ENCODE data around the gene GON4L.

GON4L gene

GRCh38 chr1:155793213-155793612 is 63.8 kb downstream of the GON4L start:
- Histone ChIP-seq H4K8ac (ENCODE audit: low read length) (no peak overlapping the region), H3K4me2 (ENCODE audit: low read length, poor library complexity, severe bottlenecking) (no peak overlapping the region), H2AK5ac (ENCODE audit: low read length, severe bottlenecking) (no peak overlapping the region), H3K9ac (ENCODE audit: low read length) (no peak overlapping the region), H3K4me1 (ENCODE audit: control insufficient read depth, insufficient read depth, low read depth, low read length) (no peaks in the 10 kb centered on the region), H3K79me1 (replicated peaks; ENCODE audit: low read length, poor library complexity, severe bottlenecking) (peaks cover 3% of the 10 kb centered on the region), H2AFZ (ENCODE audit: low read depth, low read length) (no peak overlapping the region), H2BK120ac (ENCODE audit: low read depth, low read length) (no peak overlapping the region), H3K27me3 (ENCODE audit: control insufficient read depth in 1 of 2, insufficient read depth in 1 of 2, low read length in 2 of 2) (no peaks in the 10 kb centered on the region), H3K4me3 (ENCODE audit: insufficient read depth in 1 of 2, low read depth in 1 of 2, low read length in 2 of 2) (no peak overlapping the region), H2BK12ac (ENCODE audit: low read length in 2 of 2) (no peak overlapping the region), H3K14ac (ENCODE audit: low read length in 2 of 2) (no peak overlapping the region), H3K23ac (ENCODE audit: low read length in 2 of 2) (no peak overlapping the region), H3K36me3 (ENCODE audit: control insufficient read depth in 1 of 2, insufficient read depth in 2 of 2, low read depth in 1 of 2, low read length in 2 of 2) (peaks cover 21 to 60% of the 10 kb centered on the region in 2 experiments), H2BK5ac (ENCODE audit: low read depth, low read length, poor library complexity, severe bottlenecking) (no peak overlapping the region), H3K27ac (ENCODE audit: low read length, poor library complexity, severe bottlenecking) (no peak overlapping the region), H4K91ac (ENCODE audit: low read length) (no peak overlapping the region), H3K18ac (ENCODE audit: low read depth in 1 of 2, low read length in 2 of 2) (no peak overlapping the region), H3K4ac (ENCODE audit: low read depth in 1 of 2, low read length in 2 of 2) (no peak overlapping the region), H3K9me3 (ENCODE audit: control insufficient read depth, low read length) (no peaks in the 10 kb centered on the region), H2BK15ac (ENCODE audit: low read depth, poor library complexity, severe bottlenecking) (no peak overlapping the region)
- no CpG with 5 or more reads among the region's 1 CpG for WGBS
- no peak for DNase-seq

GRCh38 chr1:155777582-155777981 is 79.4 kb downstream of the GON4L start:
- Histone ChIP-seq H2BK15ac (ENCODE audit: low read depth, poor library complexity, severe bottlenecking) (no peak overlapping the region), H3K27me3 (ENCODE audit: control insufficient read depth in 1 of 2, insufficient read depth in 1 of 2, low read length in 2 of 2) (no peaks in the 10 kb centered on the region), H4K91ac (ENCODE audit: low read length) (no peak overlapping the region), H2BK120ac (ENCODE audit: low read depth, low read length) (no peak overlapping the region), H3K4me1 (ENCODE audit: control insufficient read depth, insufficient read depth, low read depth, low read length) (no peaks in the 10 kb centered on the region), H2AFZ (ENCODE audit: low read depth, low read length) (no peak overlapping the region), H3K79me1 (replicated peaks; ENCODE audit: low read length, poor library complexity, severe bottlenecking) (peaks cover 4% of the 10 kb centered on the region), H2AK5ac (ENCODE audit: low read length, severe bottlenecking) (no peak overlapping the region), H4K8ac (ENCODE audit: low read length) (no peak overlapping the region), H3K27ac (ENCODE audit: low read length, poor library complexity, severe bottlenecking) (no peak overlapping the region), H3K4ac (ENCODE audit: low read depth in 1 of 2, low read length in 2 of 2) (no peak overlapping the region), H3K9ac (ENCODE audit: low read length) (no peak overlapping the region), H3K23ac (ENCODE audit: low read length in 2 of 2) (no peak overlapping the region), H3K18ac (ENCODE audit: low read depth in 1 of 2, low read length in 2 of 2) (no peak overlapping the region), H2BK12ac (ENCODE audit: low read length in 2 of 2) (no peak overlapping the region), H3K9me3 (ENCODE audit: control insufficient read depth, low read length) (no peaks in the 10 kb centered on the region), H3K4me2 (ENCODE audit: low read length, poor library complexity, severe bottlenecking) (no peak overlapping the region), H3K4me3 (ENCODE audit: insufficient read depth in 1 of 2, low read depth in 1 of 2, low read length in 2 of 2) (no peak overlapping the region), H3K36me3 (ENCODE audit: control insufficient read depth in 1 of 2, insufficient read depth in 2 of 2, low read depth in 1 of 2, low read length in 2 of 2) (peaks cover 17 to 63% of the 10 kb centered on the region in 2 experiments), H2BK5ac (ENCODE audit: low read depth, low read length, poor library complexity, severe bottlenecking) (no peak overlapping the region), H3K14ac (ENCODE audit: low read length in 2 of 2) (no peak overlapping the region)
- WGBS = 94% methylated on average over 3 of the region's 3 CpGs
- no peak for DNase-seq

- H2AK5ac ChIP-seq (ENCODE audit: low read length, severe bottlenecking) = no peak overlapping the region
- DNase-seq = no peak
- no peaks in the 10 kb centered on the region for H3K4me1 ChIP-seq (ENCODE audit: control insufficient read depth, insufficient read depth, low read depth, low read length)
- H3K27me3 ChIP-seq (ENCODE audit: control insufficient read depth in 1 of 2, insufficient read depth in 1 of 2, low read length in 2 of 2) = no peaks in the 10 kb centered on the region
- no peak overlapping the region for H3K27ac ChIP-seq (ENCODE audit: low read length, poor library complexity, severe bottlenecking)
- peaks cover 4% of the 10 kb centered on the region for H3K79me1 ChIP-seq (replicated peaks; ENCODE audit: low read length, poor library complexity, severe bottlenecking)
- no peak overlapping the region for H3K18ac ChIP-seq (ENCODE audit: low read depth in 1 of 2, low read length in 2 of 2)
- no peak overlapping the region for H3K4ac ChIP-seq (ENCODE audit: low read depth in 1 of 2, low read length in 2 of 2)
- no peak overlapping the region for H4K91ac ChIP-seq (ENCODE audit: low read length)
- H3K23ac ChIP-seq (ENCODE audit: low read length in 2 of 2) = no peak overlapping the region
- H3K9me3 ChIP-seq (ENCODE audit: control insufficient read depth, low read length) = no peaks in the 10 kb centered on the region
- H2BK12ac ChIP-seq (ENCODE audit: low read length in 2 of 2) = no peak overlapping the region
- no peak overlapping the region for H3K14ac ChIP-seq (ENCODE audit: low read length in 2 of 2)
- H4K8ac ChIP-seq (ENCODE audit: low read length) = no peak overlapping the region
- H2BK5ac ChIP-seq (ENCODE audit: low read depth, low read length, poor library complexity, severe bottlenecking) = no peak overlapping the region
- H3K9ac ChIP-seq (ENCODE audit: low read length) = no peak overlapping the region
- H3K4me2 ChIP-seq (ENCODE audit: low read length, poor library complexity, severe bottlenecking) = no peak overlapping the region
- H2BK120ac ChIP-seq (ENCODE audit: low read depth, low read length) = no peak overlapping the region
- no peak overlapping the region for H2BK15ac ChIP-seq (ENCODE audit: low read depth, poor library complexity, severe bottlenecking)
- 88% methylated on average over 3 of the region's 4 CpGs for WGBS
- H2AFZ ChIP-seq (ENCODE audit: low read depth, low read length) = no peak overlapping the region
- peaks cover 26 to 67% of the 10 kb centered on the region in 2 experiments for H3K36me3 ChIP-seq (ENCODE audit: control insufficient read depth in 1 of 2, insufficient read depth in 2 of 2, low read depth in 1 of 2, low read length in 2 of 2)
- no peak overlapping the region for H3K4me3 ChIP-seq (ENCODE audit: insufficient read depth in 1 of 2, low read depth in 1 of 2, low read length in 2 of 2)
Measured at GRCh38 chr1:155776414-155776813, 80.6 kb downstream of the GON4L start.

- H3K4me1 ChIP-seq (ENCODE audit: control insufficient read depth, insufficient read depth, low read depth, low read length) = no peaks in the 10 kb centered on the region
- H3K79me1 ChIP-seq (replicated peaks; ENCODE audit: low read length, poor library complexity, severe bottlenecking) = peaks cover 3% of the 10 kb centered on the region
- no peak overlapping the region for H3K4me2 ChIP-seq (ENCODE audit: low read length, poor library complexity, severe bottlenecking)
- no peak overlapping the region for H3K23ac ChIP-seq (ENCODE audit: low read length in 2 of 2)
- no peak overlapping the region for H2AFZ ChIP-seq (ENCODE audit: low read depth, low read length)
- no peak overlapping the region for H2BK5ac ChIP-seq (ENCODE audit: low read depth, low read length, poor library complexity, severe bottlenecking)
- 100% methylated on average over 2 of the region's 2 CpGs for WGBS
- no peak overlapping the region for H2AK5ac ChIP-seq (ENCODE audit: low read length, severe bottlenecking)
- H3K9me3 ChIP-seq (ENCODE audit: control insufficient read depth, low read length) = no peaks in the 10 kb centered on the region
- no peak overlapping the region for H3K27ac ChIP-seq (ENCODE audit: low read length, poor library complexity, severe bottlenecking)
- no peak overlapping the region for H3K9ac ChIP-seq (ENCODE audit: low read length)
- no peak overlapping the region for H4K91ac ChIP-seq (ENCODE audit: low read length)
- no peaks in the 10 kb centered on the region for H3K27me3 ChIP-seq (ENCODE audit: control insufficient read depth in 1 of 2, insufficient read depth in 1 of 2, low read length in 2 of 2)
- H4K8ac ChIP-seq (ENCODE audit: low read length) = no peak overlapping the region
- no peak overlapping the region for H3K4ac ChIP-seq (ENCODE audit: low read depth in 1 of 2, low read length in 2 of 2)
- H2BK12ac ChIP-seq (ENCODE audit: low read length in 2 of 2) = no peak overlapping the region
- no peak for DNase-seq
- no peak overlapping the region for H2BK15ac ChIP-seq (ENCODE audit: low read depth, poor library complexity, severe bottlenecking)
- no peak overlapping the region for H2BK120ac ChIP-seq (ENCODE audit: low read depth, low read length)
- H3K4me3 ChIP-seq (ENCODE audit: insufficient read depth in 1 of 2, low read depth in 1 of 2, low read length in 2 of 2) = no peak overlapping the region
- no peak overlapping the region for H3K18ac ChIP-seq (ENCODE audit: low read depth in 1 of 2, low read length in 2 of 2)
- H3K36me3 ChIP-seq (ENCODE audit: control insufficient read depth in 1 of 2, insufficient read depth in 2 of 2, low read depth in 1 of 2, low read length in 2 of 2) = peaks cover 41 to 94% of the 10 kb centered on the region in 2 experiments
- H3K14ac ChIP-seq (ENCODE audit: low read length in 2 of 2) = no peak overlapping the region
Measured at GRCh38 chr1:155773221-155773620, 83.8 kb downstream of the GON4L start.

Data from mesenchymal stem cell (in vitro differentiated cells and primary cell).